Ecto neural progenitor cell (in vitro differentiated cells): ENCODE measurements around the gene DLEC1.
"Not testable (repeated sequence)": the region's sequence is repeated elsewhere in the genome, so short reads cannot be mapped to it uniquely, and the experiment has no call there.

Experiments used
- DNase-seq: peaks from one replicate; pipeline ENCODE4 v3.0.0-alpha.2; 2018; ENCODE audit warnings: low spot score

DLEC1 gene

GRCh38 chr3:38121451-38121831, 82.4 kb downstream of the DLEC1 start:
- DNase-seq: no peak

- no peak for DNase-seq
Observed at GRCh38 chr3:38121832-38122461, 82.9 kb downstream of the DLEC1 start.

- DNase-seq: peak; percentile 17
Observed at GRCh38 chr3:38122712-38123290, 83.8 kb downstream of the DLEC1 start.

GRCh38 chr3:38124324-38125122, 85.5 kb downstream of the DLEC1 start:
- no peak for DNase-seq

- DNase-seq: peak; percentile 28
Observed at GRCh38 chr3:38125305-38126120, 86.5 kb downstream of the DLEC1 start.

GRCh38 chr3:38126121-38126892, 87.3 kb downstream of the DLEC1 start:
- peak; percentile 26 for DNase-seq

- DNase-seq: no peak
Observed at GRCh38 chr3:38127611-38128302, 88.7 kb downstream of the DLEC1 start.

- DNase-seq: no peak
Observed at GRCh38 chr3:38128303-38128655, 89.3 kb downstream of the DLEC1 start.

GRCh38 chr3:38129058-38129457, 90.0 kb downstream of the DLEC1 start:
- peak; percentile 18 for DNase-seq

- DNase-seq: no peak
Observed at GRCh38 chr3:38130631-38131065, 91.6 kb downstream of the DLEC1 start.

- DNase-seq: peak; percentile 74
Observed at GRCh38 chr3:38131621-38132369, 92.8 kb downstream of the DLEC1 start.

- DNase-seq: no peak
Observed at GRCh38 chr3:38133209-38133556, 94.2 kb downstream of the DLEC1 start.

- no peak for DNase-seq
Observed at GRCh38 chr3:38133557-38134405, 94.8 kb downstream of the DLEC1 start.

- not testable (repeated sequence) for DNase-seq
Observed at GRCh38 chr3:38134517-38135143, 95.6 kb downstream of the DLEC1 start.

- DNase-seq: not testable (repeated sequence)
Observed at GRCh38 chr3:38135621-38136277, 96.7 kb downstream of the DLEC1 start.

- DNase-seq: no peak
Observed at GRCh38 chr3:38136393-38136776, 97.4 kb downstream of the DLEC1 start.

- DNase-seq: peak; percentile 99
Observed at GRCh38 chr3:38136777-38137614, 98.0 kb downstream of the DLEC1 start, which contains the start of gene ACAA1. ACAA1 (minus strand) TSS chr3:38137127; CDS start chr3:38137035, 92 bp downstream.
